Ishikawa (cell line): ENCODE results near the gene RASGRP4.

Experiments
- CEBPB ChIP-seq: IDR thresholded peaks from 2 replicates; pipeline ENCODE4 v1.6.1; 2012
- CREB1 ChIP-seq: IDR thresholded peaks from 2 replicates; pipeline ENCODE4 v1.6.1; 2012; ENCODE audit warnings: low read depth
- EP300 ChIP-seq: IDR thresholded peaks from 2 replicates; pipeline ENCODE4 v1.6.1; 2012; ENCODE audit warnings: borderline replicate concordance
- FOXM1 ChIP-seq: IDR thresholded peaks from 2 replicates; pipeline ENCODE4 v1.6.1; 2012; ENCODE audit warnings: low read depth, borderline replicate concordance
- MAX ChIP-seq: IDR thresholded peaks from 2 replicates; pipeline ENCODE4 v1.6.1; 2012
- RAD21 ChIP-seq: IDR thresholded peaks from 2 replicates; pipeline ENCODE4 v1.6.1; 2012; ENCODE audit warnings: low read depth
- REST ChIP-seq: IDR thresholded peaks from 2 replicates; pipeline ENCODE4 v1.6.1; 2012; ENCODE audit warnings: low read depth, mild to moderate bottlenecking
- TAF1 ChIP-seq: IDR thresholded peaks from 2 replicates; pipeline ENCODE4 v1.6.1; 2012; ENCODE audit warnings: low read depth, mild to moderate bottlenecking
- TCF12 ChIP-seq: IDR thresholded peaks from 2 replicates; pipeline ENCODE4 v1.6.1; 2012; ENCODE audit warnings: low read depth
- YY1 ChIP-seq: IDR thresholded peaks from 2 replicates; pipeline ENCODE4 v1.6.1; 2012; ENCODE audit warnings: low read depth
- ZBTB7A ChIP-seq: IDR thresholded peaks from 2 replicates; pipeline ENCODE4 v1.6.1; 2012; ENCODE audit warnings: low read depth

- TF ChIP-seq EP300 = no peak
- no peak for TF ChIP-seq YY1
- no peak for TF ChIP-seq MAX
- TF ChIP-seq TCF12 = no peak
- TF ChIP-seq TAF1 = no peak
- no peak for TF ChIP-seq REST
- TF ChIP-seq RAD21 = no peak
- TF ChIP-seq CEBPB = no peak
- no peak for TF ChIP-seq CREB1
- TF ChIP-seq ZBTB7A = no peak
- TF ChIP-seq FOXM1 = no peak
Observed at GRCh38 chr19:38429055-38429810, 3.2 kb upstream of the RASGRP4 start.
